ENCODE data around the gene MRM2.

MRM2 gene

GRCh38 chr7:2211926-2212325, 30.1 kb downstream of the MRM2 start:
- TF ChIP-seq CTCF (IDR thresholded peaks at IDR 0.05; ENCODE audit: low read length, missing control alignments): no peak
- DNase-seq (ENCODE audit: low read depth): no peak
- H3K4me3 ChIP-seq (replicated peaks; ENCODE audit: low read depth, low read length): no peak overlapping the region

- no peak for TF ChIP-seq CTCF (IDR thresholded peaks at IDR 0.05; ENCODE audit: low read length, missing control alignments)
- no peak overlapping the region for H3K4me3 ChIP-seq (replicated peaks; ENCODE audit: low read depth, low read length)
- DNase-seq (ENCODE audit: low read depth): no peak
Measured at GRCh38 chr7:2211259-2211880, 30.6 kb downstream of the MRM2 start.

- no peak overlapping the region for H3K4me3 ChIP-seq (replicated peaks; ENCODE audit: low read depth, low read length)
- no peak for DNase-seq (ENCODE audit: low read depth)
- no peak for TF ChIP-seq CTCF (IDR thresholded peaks at IDR 0.05; ENCODE audit: low read length, missing control alignments)
Measured at GRCh38 chr7:2210551-2211258, 31.3 kb downstream of the MRM2 start.

- no peak for TF ChIP-seq CTCF (IDR thresholded peaks at IDR 0.05; ENCODE audit: low read length, missing control alignments)
- H3K4me3 ChIP-seq (replicated peaks; ENCODE audit: low read depth, low read length): no peak overlapping the region
- DNase-seq (ENCODE audit: low read depth): no peak
Measured at GRCh38 chr7:2209961-2210323, 32.1 kb downstream of the MRM2 start.

- no peak overlapping the region for H3K4me3 ChIP-seq (replicated peaks; ENCODE audit: low read depth, low read length)
- peak; percentile 78 for DNase-seq (ENCODE audit: low read depth)
- TF ChIP-seq CTCF (IDR thresholded peaks at IDR 0.05; ENCODE audit: low read length, missing control alignments): peak; percentile 84
Measured at GRCh38 chr7:2209146-2209960, 32.7 kb downstream of the MRM2 start.

GRCh38 chr7:2208712-2209111, 33.3 kb downstream of the MRM2 start:
- H3K4me3 ChIP-seq (replicated peaks; ENCODE audit: low read depth, low read length): no peak overlapping the region
- TF ChIP-seq CTCF (IDR thresholded peaks at IDR 0.05; ENCODE audit: low read length, missing control alignments): no peak
- DNase-seq (ENCODE audit: low read depth): no peak

Data from fibroblast of pulmonary artery (primary cell).